22Rv1 (cell line): ENCODE measurements around the gene AQR.

Source experiments
- H3K27ac ChIP-seq: fragments of 450-650 bp; 2 replicates; pipeline ENCODE4 v1.5.1; 2017
- ZFX ChIP-seq: fragments of 450-650 bp; IDR thresholded peaks from 2 replicates; pipeline ENCODE4 v1.6.1; 2017; ENCODE audit warnings: antibody characterized with exemption, borderline replicate concordance
- TF ChIP-seq, protein P1 (sequence below): fragments of 450-650 bp; IDR thresholded peaks from 2 replicates; pipeline ENCODE4 v1.5.1; 2017; ENCODE audit warnings: mild to moderate bottlenecking

AQR gene

DNA sequence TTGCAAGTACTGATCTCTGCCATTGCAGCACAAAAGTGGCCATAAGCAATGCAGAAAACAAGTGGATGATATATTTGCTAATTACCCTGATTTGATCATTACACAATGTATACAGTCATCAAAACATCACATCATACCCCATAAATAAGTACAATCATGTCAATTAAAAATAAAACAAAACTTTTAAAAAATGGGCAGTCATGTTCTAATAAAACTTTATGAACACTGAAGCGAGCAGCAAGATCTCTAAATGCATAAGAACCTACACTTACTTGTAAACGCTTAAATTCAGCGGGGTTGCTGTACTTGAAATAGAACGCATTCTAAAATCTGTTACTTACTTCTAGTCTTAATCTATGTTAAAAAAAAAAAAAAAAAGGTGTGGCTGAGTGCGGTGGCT, 73.4 kb downstream of the AQR start:
- TF ChIP-seq ZFX: no peak
- TF ChIP-seq, protein P1, sequence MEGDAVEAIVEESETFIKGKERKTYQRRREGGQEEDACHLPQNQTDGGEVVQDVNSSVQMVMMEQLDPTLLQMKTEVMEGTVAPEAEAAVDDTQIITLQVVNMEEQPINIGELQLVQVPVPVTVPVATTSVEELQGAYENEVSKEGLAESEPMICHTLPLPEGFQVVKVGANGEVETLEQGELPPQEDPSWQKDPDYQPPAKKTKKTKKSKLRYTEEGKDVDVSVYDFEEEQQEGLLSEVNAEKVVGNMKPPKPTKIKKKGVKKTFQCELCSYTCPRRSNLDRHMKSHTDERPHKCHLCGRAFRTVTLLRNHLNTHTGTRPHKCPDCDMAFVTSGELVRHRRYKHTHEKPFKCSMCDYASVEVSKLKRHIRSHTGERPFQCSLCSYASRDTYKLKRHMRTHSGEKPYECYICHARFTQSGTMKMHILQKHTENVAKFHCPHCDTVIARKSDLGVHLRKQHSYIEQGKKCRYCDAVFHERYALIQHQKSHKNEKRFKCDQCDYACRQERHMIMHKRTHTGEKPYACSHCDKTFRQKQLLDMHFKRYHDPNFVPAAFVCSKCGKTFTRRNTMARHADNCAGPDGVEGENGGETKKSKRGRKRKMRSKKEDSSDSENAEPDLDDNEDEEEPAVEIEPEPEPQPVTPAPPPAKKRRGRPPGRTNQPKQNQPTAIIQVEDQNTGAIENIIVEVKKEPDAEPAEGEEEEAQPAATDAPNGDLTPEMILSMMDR: no peak
- H3K27ac ChIP-seq: no peak overlapping the region

DNA sequence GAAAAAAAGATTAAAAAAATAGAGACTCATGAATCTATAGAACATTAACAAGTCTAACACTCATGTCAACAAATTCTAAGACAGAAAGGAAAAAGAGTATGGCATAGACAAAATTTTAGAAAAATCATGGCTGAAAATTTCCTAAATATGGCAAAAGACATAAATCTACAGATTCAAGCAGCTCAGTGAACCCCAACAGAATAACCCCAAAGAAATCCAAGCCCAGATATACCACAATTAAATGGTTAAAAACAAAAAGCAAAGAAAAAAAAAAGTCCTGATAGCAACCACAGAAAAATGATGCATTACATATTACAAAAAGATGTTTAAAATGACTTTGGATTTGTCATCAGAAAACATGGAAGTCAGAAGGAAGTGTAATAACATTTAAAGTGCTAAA, 75.6 kb downstream of the AQR start:
- TF ChIP-seq ZFX: no peak
- TF ChIP-seq, protein P1: no peak
- no peak overlapping the region for H3K27ac ChIP-seq

DNA sequence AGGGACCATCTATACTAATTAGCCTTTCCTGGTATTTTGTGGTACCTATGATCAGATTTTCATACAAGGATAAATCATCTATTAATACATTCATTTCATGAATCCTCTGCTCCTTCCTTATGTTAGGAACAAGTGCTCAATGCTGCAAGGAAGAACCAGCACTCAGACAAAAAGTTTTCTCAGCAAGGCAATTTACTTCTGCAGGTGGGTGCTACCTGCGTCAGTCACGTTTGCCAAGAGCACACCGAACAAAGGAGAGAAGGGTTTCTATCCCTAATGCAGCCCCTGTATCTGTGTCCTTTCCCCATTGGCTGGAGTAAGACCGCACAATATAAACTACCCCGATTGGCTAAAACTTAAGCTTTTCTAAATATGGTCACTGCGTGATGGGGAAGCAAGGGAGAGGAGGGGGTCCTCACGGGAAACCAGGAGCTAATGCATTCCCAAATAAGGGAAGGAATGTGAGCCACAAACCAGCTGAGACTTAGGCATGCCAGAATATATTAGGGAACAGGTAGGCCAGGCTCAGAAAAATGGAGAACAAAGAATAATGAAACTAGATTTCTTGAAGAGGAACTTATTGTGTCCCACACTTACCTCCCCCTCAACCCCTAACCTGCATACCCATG, 76.5 kb downstream of the AQR start:
- TF ChIP-seq, protein P1: no peak
- TF ChIP-seq ZFX: no peak

GRCh38 chr15:34890424-34890823, 79.1 kb downstream of the AQR start:
- H3K27ac ChIP-seq: no peak overlapping the region
- TF ChIP-seq ZFX: no peak
- TF ChIP-seq, protein P1: no peak

More for the DNA sequence above, 76.5 kb downstream of the AQR start:
- H3K27ac ChIP-seq: no peak overlapping the region

DNA sequence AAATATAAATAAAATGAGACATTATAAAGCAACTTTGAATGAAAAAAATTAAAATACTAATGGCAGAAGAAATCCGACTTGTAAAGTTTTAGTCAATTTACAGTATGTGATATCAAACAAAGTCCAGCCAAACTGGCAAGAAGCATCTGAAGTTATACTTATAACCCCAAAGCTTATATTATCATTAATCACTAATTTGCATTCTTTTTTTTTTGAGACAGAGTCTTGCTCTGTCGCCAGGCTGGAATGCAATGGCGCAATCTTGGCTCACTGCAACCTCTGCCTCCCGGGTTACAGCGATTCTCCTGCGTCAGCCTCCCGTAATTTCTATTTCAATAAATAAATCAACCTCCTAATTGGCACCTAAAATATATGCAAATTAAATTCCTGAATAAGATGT, 80.1 kb downstream of the AQR start:
- no peak for TF ChIP-seq ZFX
- TF ChIP-seq, protein P1: no peak
- no peak overlapping the region for H3K27ac ChIP-seq

DNA sequence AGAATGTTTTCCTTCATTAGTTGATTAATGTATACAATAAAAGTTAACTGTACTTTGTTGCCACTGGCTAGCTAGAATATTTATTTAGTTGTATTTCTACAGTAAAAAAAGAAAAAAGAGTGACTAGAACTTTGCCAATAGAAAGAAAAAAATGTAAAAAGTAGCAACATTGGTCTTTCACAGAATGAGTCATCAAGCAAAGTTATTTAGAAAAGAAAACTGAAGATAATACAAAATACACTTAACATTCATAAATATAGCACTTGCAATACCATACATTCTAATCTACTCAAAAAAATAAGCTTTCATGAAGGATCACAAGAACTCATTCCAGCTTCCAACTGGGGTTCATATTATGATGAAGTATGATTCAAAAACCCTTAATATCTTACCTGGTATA, 83.4 kb downstream of the AQR start:
- TF ChIP-seq ZFX: no peak
- TF ChIP-seq, protein P1: no peak
- no peak overlapping the region for H3K27ac ChIP-seq

- no peak overlapping the region for H3K27ac ChIP-seq
Measured at GRCh38 chr15:34883633-34884032, 85.9 kb downstream of the AQR start.

More at GRCh38 chr15:34883633-34884032, 85.9 kb downstream of the AQR start:
- TF ChIP-seq, protein P1: no peak
- TF ChIP-seq ZFX: no peak
